IPS-NIHi7 (cell line): ENCODE results near the gene MARCHF3.
"Not testable (repeated sequence)": the region's sequence is repeated elsewhere in the genome, so short reads cannot be mapped to it uniquely, and the experiment has no call there.

ENCODE experiments used
- DNase-seq: peaks from one replicate; pipeline ENCODE4 v3.0.0; 2012; ENCODE audit warnings: mixed read lengths; ENCODE audit errors: extremely low spot score

The MARCHF3 gene

GRCh38 chr5:126918615-126918957 lies 111.8 kb downstream of the MARCHF3 start:
- DNase-seq = no peak

DNA sequence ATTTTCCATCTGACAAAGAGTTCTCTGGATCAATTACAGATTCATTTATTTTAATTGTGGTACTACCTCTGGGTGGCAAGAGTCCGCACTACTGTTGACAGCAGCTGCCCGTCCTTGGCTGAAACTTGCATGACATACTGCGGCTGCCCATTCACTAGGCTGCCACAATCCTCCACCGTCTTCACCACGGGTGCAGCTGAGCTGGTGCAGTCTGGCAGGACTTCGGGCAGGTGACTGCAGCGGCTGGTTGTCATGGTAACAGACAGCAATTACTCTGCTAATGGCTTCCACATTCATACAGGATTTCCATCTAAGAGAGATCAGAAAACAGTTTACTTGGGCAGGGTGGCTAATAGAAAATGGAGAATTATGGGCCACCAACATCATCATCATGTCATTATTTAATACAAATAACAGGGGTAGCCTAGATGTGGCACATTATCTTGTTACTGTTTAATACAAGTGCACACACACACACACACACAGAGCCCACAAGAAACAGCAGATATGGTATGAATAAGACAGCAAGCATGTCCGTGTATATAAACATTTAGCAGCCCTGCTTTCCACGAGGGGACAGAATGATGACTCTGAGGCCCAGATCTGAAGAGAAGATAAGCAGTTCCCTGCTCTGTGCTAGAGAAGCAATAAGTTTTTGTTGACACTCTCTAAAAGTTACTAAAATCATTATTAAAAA lies 112.3 kb downstream of the MARCHF3 start:
- DNase-seq = peak; percentile 53

DNA sequence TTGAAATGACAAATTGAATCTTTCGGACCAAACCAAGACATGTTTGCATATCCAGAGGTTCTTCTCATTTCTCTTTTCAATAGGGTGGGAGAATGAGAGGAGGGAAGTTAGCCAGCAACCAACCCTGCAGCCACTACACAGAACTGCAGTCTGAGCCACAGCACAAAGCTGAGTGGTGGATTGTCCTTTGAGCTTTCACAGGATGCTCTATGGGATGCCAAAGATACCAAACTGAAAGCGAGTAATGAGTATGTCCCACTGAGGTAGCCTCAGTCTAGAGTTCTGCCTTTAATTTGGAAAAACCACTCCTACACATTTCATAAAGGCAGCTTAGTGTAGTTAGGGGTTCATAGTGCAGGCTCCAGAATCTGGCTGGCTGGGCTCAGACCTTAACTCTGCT lies 114.9 kb downstream of the MARCHF3 start:
- DNase-seq = no peak

DNA sequence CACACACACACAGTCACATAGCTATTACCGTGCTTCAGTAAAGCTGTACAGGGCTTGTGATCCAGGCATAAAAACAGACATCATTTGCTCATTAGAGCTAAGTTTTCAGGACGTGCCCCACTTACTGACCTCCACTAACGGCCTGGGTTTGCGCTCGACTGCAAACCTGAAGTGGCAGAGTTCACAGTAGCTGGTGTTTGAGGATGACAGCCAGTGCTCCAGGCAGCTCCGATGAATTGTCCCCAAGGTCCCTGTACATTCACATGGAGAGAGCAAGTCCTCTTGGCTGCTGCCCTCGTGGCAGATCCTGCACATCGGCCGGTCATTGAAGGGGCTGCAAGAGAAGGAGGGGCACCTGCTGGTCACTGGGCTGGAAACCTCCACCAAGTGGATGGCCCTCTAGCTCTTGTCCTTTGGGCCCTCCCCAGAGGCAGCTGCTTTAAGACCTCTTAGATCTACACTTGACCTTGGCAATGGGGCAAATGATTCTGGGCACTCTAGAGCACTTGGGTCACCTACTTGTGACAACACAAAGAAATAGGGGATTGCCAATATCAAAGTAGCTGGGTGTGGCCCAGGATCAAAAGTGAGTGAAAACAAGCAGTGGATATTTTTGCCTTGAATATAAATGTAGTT lies 115.4 kb downstream of the MARCHF3 start:
- DNase-seq = no peak

DNA sequence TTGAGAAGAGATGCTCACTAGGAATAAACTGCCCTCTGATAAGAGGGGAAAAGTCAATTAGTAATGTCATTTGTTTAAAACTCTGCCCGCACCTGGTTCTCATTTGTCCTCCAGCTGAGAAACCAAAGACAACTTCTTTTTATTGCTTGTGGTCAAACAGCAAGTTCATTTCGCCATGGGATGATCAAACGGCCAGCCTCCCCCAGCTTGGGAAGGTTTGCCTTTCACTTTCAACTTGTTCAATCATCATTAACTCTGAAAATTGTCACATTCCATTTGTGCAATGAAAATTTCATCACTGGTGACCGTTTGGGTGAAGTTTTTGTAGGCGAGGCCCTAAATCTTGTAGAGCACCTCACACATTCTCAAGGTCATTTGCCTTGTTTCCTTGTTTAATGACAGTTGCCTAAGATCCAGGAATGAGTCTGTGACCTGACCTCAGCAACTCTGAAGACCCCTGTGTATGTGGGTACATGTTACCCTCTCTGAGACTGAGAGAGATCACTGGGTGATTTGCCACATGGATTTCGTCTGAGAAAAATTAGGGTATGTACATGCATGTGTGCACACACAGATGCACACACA lies 117.7 kb downstream of the MARCHF3 start:
- no peak for DNase-seq

- no peak for DNase-seq
Measured at GRCh38 chr5:126911986-126912385, 118.4 kb downstream of the MARCHF3 start.

DNA sequence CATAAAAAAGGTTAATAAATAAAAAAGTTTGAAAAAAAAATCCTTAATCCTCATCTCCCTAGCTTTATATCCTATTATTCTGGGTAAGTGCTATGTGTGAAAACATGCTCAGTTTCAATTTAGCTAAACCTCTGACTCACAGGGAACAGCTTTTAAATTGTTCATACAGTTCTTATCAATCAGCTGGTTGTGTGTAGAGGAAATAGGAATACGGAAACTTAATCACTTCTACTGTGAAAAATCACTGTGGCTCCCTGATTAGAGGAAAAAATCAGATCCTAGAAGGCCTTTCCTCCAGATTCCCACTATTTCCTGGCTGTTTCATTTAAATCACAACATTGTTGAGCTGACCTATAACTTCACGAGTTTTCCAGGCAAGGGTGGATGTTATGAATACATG lies 120.5 kb downstream of the MARCHF3 start:
- DNase-seq = no peak

DNA sequence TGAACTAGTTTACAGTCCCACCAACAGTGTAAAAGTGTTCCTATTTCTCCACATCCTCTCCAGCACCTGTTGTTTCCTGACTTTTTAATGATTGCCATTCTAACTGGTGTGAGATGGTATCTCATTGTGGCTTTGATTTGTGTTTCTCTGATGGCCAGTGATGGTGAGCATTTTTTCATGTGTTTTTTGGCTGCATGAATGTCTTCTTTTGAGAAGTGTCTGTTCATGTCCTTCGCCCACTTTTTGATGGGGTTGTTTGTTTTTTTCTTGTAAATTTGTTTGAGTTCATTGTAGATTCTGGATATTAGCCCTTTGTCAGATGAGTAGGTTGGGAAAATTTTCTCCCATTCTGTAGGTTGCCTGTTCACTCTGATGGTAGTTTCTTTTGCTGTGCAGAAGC lies 126.0 kb downstream of the MARCHF3 start:
- not testable (repeated sequence) for DNase-seq

DNA sequence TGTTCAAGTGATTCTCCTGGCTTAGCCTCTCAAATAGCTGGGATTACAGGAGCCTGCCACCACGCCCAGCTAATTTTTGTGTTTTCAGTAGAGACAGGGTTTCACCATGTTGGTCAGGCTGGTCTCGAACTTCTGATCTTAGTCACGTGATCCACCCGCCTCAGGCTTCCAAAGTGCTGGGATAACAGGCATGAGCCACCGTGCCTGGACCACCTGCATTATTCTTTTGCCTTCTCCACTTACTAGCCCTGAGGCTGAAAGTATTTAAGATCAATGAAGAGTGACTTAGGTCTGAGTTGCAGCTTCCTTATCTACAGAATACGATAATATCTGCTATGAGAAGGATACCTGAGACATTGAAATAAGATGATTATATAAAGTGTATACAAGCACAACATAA lies 129.6 kb downstream of the MARCHF3 start:
- no peak for DNase-seq

- no peak for DNase-seq
Measured at GRCh38 chr5:126899476-126899875, 130.9 kb downstream of the MARCHF3 start.

- no peak for DNase-seq
Measured at GRCh38 chr5:126897851-126898630, 132.3 kb downstream of the MARCHF3 start.

- peak; percentile 13 for DNase-seq
Measured at GRCh38 chr5:126896170-126896702, 134.1 kb downstream of the MARCHF3 start.

- not testable (repeated sequence) for DNase-seq
Measured at GRCh38 chr5:126895712-126896111, 134.6 kb downstream of the MARCHF3 start.

DNA sequence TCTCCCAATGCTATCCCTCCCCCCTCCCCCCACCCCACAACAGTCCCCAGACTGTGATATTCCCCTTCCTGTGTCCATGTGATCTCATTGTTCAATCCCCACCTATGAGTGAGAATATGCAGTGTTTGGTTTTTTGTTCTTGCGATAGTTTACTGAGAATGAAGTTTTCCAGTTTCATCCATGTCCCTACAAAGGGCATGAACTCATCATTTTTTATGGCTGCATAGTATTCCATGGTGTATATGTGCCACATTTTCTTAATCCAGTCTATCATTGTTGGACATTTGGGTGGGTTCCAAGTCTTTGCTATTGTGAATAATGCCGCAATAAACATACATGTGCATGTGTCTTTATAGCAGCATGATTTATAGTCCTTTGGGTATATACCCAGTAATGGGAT lies 139.9 kb downstream of the MARCHF3 start:
- not testable (repeated sequence) for DNase-seq

DNA sequence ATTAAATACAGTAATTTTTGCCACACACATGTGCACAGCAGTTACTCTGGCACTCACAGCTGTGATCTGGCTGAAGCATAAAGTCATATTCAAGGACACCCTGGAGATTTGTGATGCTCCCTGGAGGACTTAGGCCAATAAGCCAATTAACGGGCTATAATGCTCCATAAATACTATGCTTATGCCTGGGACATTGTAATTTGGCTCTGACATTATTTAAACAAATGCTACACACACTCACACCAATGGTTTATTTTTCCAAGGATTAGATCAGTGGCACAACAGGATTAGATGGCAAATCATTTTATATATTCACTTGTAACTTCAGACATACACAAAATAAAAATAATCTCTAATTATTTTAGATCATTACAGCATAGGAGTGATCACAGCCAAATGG lies 142.2 kb downstream of the MARCHF3 start:
- no peak for DNase-seq

DNA sequence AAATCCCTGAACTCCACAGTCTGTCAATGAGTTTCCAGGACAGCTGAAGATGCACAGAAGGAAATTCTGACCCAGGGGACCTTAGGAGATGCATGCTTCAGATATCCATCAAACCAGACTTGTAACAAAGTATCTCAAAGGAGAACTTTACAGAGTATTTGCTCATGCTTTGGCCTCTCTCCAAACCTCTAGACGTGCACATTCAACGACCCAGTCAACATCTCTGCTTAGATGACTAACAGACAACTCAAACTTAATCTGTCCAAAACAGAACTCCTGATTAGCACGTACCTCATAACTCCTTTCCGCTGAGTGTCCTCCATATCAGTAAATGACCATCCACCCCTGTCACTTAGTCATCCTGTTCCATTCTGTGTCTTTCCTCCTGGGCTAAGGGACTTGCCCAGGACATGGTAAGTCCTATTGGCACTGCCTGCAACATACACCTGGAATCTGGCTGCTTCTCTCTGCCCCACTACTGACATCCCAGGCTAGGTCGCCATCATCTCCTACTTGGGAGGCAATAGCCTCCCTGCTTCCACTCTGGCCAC lies 146.0 kb downstream of the MARCHF3 start:
- no peak for DNase-seq

DNA sequence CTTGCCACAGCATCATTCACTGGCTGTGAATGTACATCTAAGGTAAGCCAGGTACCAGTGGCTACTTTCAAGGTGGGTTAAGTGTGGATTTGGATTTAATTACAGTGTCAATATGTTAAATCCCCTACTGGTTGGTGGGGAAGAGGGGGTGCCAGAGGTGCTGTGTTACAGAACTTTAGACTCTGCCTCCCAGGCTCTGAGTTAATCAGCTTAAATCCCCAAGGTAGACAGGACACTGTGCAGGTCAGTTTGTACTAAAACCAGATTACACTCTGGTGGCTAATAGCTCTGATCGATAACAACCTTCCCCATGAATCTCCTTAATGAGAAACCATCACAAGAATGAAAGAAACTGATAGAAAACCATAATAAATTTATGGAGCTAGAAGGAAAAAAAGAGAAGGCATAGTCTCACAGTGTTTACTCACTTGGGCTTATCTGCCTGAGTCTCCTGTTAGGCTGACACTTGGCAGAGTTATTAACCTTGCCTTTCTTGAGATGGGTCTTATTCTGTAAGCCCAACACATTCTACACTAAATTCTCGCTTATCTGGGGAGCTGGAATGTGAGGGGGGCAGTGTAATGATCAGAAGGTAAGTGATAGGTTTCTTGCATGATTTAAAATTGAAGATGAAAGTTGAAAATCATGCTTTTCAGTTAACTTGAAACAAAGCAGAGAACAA lies 146.7 kb downstream of the MARCHF3 start:
- no peak for DNase-seq

DNA sequence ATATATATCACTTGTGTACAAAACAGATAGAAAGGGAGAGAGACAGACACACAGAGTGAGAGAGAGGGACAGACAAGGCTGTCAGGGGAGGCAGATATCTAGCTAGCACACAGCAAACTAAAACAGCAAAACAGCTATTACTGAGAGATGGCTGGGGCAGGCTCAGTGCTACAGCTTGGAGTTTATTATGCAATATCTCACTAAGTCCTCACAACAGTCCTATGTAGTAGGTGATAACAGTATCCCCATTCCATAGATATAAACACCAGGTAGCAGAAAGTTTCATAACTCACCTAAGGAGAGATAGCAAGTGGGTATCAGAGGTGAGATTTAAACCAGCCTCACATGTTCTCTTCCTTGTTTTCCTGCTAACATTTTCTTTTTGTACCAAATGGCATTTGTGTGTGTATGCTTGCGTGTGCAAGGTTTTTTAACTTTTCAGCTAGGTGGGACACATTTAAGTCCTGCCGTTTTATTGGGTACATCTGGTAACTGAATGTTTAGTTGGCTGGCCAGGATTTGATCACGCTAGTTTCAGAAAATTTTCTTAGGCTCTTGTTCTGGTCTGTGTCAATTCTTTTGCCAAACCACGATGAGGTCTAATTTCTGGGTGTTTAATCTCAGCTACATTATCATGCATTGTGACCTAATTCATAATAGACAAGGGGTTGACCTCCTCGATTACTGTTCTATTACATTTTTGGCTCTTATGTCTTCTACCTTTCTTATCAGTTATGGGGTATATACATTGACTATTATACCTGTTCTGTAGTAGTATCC lies 148.3 kb downstream of the MARCHF3 start:
- DNase-seq = no peak

GRCh38 chr5:126878634-126879033 lies 151.7 kb downstream of the MARCHF3 start:
- no peak for DNase-seq

- no peak for DNase-seq
Measured at GRCh38 chr5:126878085-126878484, 152.3 kb downstream of the MARCHF3 start.

GRCh38 chr5:126877602-126878001 lies 152.8 kb downstream of the MARCHF3 start:
- no peak for DNase-seq
